ENCODE results near the gene LHFPL4.
"Not testable (repeated sequence)": the region's sequence is repeated elsewhere in the genome, so short reads cannot be mapped to it uniquely, and the experiment has no call there.

Gene LHFPL4

GRCh38 chr3:9595877-9596276, 42.3 kb upstream of the LHFPL4 start:
- Histone ChIP-seq H3K27me3 (ENCODE audit: insufficient read depth, low read length, poor library complexity) (no peaks in the 10 kb centered on the region), H2BK120ac (ENCODE audit: low read depth, low read length) (no peak overlapping the region), H4K5ac (ENCODE audit: low read length) (no peak overlapping the region), H3K4ac (ENCODE audit: low read depth, low read length) (no peak overlapping the region), H3K56ac (ENCODE audit: low read length) (no peak overlapping the region), H3K23ac (ENCODE audit: low read length) (no peak overlapping the region), H2BK5ac (ENCODE audit: low read length) (no peak overlapping the region), H3K18ac (ENCODE audit: low read length) (no peak overlapping the region), H2BK15ac (replicated peaks; ENCODE audit: low read depth) (no peak overlapping the region), H3K9ac (ENCODE audit: low read length) (no peak overlapping the region), H3K27ac (ENCODE audit: low read depth, low read length) (no peak overlapping the region), H3K79me2 (ENCODE audit: control insufficient read depth, insufficient read depth, low read length) (no peaks in the 10 kb centered on the region), H3K4me2 (ENCODE audit: low read length) (no peak overlapping the region), H3K36me3 (ENCODE audit: control insufficient read depth, insufficient read depth, low read length) (no peaks in the 10 kb centered on the region), H3K4me3 (ENCODE audit: low read length) (no peak overlapping the region), H4K8ac (ENCODE audit: low read depth, low read length) (no peak overlapping the region), H3K4me1 (ENCODE audit: control insufficient read depth, low read depth, low read length) (no peaks in the 10 kb centered on the region), H3K79me1 (ENCODE audit: low read length) (no peaks in the 10 kb centered on the region), H2AK5ac (ENCODE audit: low read length) (no peak overlapping the region)
- DNase-seq = no peak

- DNase-seq; H3K23ac ChIP-seq (ENCODE audit: low read length); H2BK120ac ChIP-seq (ENCODE audit: low read depth, low read length); H3K56ac ChIP-seq (ENCODE audit: low read length); H3K27me3 ChIP-seq (ENCODE audit: insufficient read depth, low read length, poor library complexity); H3K4me1 ChIP-seq (ENCODE audit: control insufficient read depth, low read depth, low read length); H3K9ac ChIP-seq (ENCODE audit: low read length); H3K36me3 ChIP-seq (ENCODE audit: control insufficient read depth, insufficient read depth, low read length); H3K79me2 ChIP-seq (ENCODE audit: control insufficient read depth, insufficient read depth, low read length); H4K8ac ChIP-seq (ENCODE audit: low read depth, low read length); H3K79me1 ChIP-seq (ENCODE audit: low read length); H3K4me3 ChIP-seq (ENCODE audit: low read length); H2AK5ac ChIP-seq (ENCODE audit: low read length); H3K4me2 ChIP-seq (ENCODE audit: low read length); H3K27ac ChIP-seq (ENCODE audit: low read depth, low read length); H2BK15ac ChIP-seq (replicated peaks; ENCODE audit: low read depth); H3K18ac ChIP-seq (ENCODE audit: low read length); H3K4ac ChIP-seq (ENCODE audit: low read depth, low read length); H2BK5ac ChIP-seq (ENCODE audit: low read length); H4K5ac ChIP-seq (ENCODE audit: low read length): not testable (repeated sequence)
- WGBS (ENCODE audit: extremely low coverage, insufficient coverage, low lambda C conversion rate) = no CpG with 5 or more reads among the region's 28 CpGs
Observed at GRCh38 chr3:9591781-9592180, 38.2 kb upstream of the LHFPL4 start.

GRCh38 chr3:9590282-9590791, 36.7 kb upstream of the LHFPL4 start:
- no CpG with 5 or more reads among the region's 8 CpGs for WGBS (ENCODE audit: extremely low coverage, insufficient coverage, low lambda C conversion rate)
- H3K56ac ChIP-seq (ENCODE audit: low read length) = no peak overlapping the region
- no peak for DNase-seq

GRCh38 chr3:9583792-9584191, 30.2 kb upstream of the LHFPL4 start:
- H2BK5ac ChIP-seq (ENCODE audit: low read length) = no peak overlapping the region
- H3K36me3 ChIP-seq (ENCODE audit: control insufficient read depth, insufficient read depth, low read length) = no peaks in the 10 kb centered on the region
- DNase-seq = no peak
- no peak overlapping the region for H3K4ac ChIP-seq (ENCODE audit: low read depth, low read length)
- no peak overlapping the region for H2AK5ac ChIP-seq (ENCODE audit: low read length)
- H3K18ac ChIP-seq (ENCODE audit: low read length) = no peak overlapping the region
- peaks cover 2% of the 10 kb centered on the region for H3K4me1 ChIP-seq (ENCODE audit: control insufficient read depth, low read depth, low read length)
- no peak overlapping the region for H3K23ac ChIP-seq (ENCODE audit: low read length)
- H3K79me1 ChIP-seq (ENCODE audit: low read length) = no peaks in the 10 kb centered on the region
- H2BK15ac ChIP-seq (replicated peaks; ENCODE audit: low read depth) = no peak overlapping the region
- no peaks in the 10 kb centered on the region for H3K79me2 ChIP-seq (ENCODE audit: control insufficient read depth, insufficient read depth, low read length)
- no peak overlapping the region for H3K56ac ChIP-seq (ENCODE audit: low read length)
- no peak overlapping the region for H4K5ac ChIP-seq (ENCODE audit: low read length)
- H4K8ac ChIP-seq (ENCODE audit: low read depth, low read length) = no peak overlapping the region
- no peak overlapping the region for H3K4me3 ChIP-seq (ENCODE audit: low read length)
- H3K4me2 ChIP-seq (ENCODE audit: low read length) = no peak overlapping the region
- H2BK120ac ChIP-seq (ENCODE audit: low read depth, low read length) = no peak overlapping the region
- no peaks in the 10 kb centered on the region for H3K27me3 ChIP-seq (ENCODE audit: insufficient read depth, low read length, poor library complexity)
- no peak overlapping the region for H3K27ac ChIP-seq (ENCODE audit: low read depth, low read length)
- no peak overlapping the region for H3K9ac ChIP-seq (ENCODE audit: low read length)
- WGBS (ENCODE audit: extremely low coverage, insufficient coverage, low lambda C conversion rate) = no CpG with 5 or more reads among the region's 1 CpG

More at GRCh38 chr3:9590282-9590791, 36.7 kb upstream of the LHFPL4 start:
- H3K9ac ChIP-seq (ENCODE audit: low read length) = no peak overlapping the region
- no peak overlapping the region for H3K4me2 ChIP-seq (ENCODE audit: low read length)
- H3K27ac ChIP-seq (ENCODE audit: low read depth, low read length) = no peak overlapping the region
- no peaks in the 10 kb centered on the region for H3K4me1 ChIP-seq (ENCODE audit: control insufficient read depth, low read depth, low read length)
- H3K4ac ChIP-seq (ENCODE audit: low read depth, low read length) = no peak overlapping the region
- H3K27me3 ChIP-seq (ENCODE audit: insufficient read depth, low read length, poor library complexity) = no peaks in the 10 kb centered on the region
- no peak overlapping the region for H3K23ac ChIP-seq (ENCODE audit: low read length)
- no peaks in the 10 kb centered on the region for H3K79me1 ChIP-seq (ENCODE audit: low read length)
- no peak overlapping the region for H2BK120ac ChIP-seq (ENCODE audit: low read depth, low read length)
- H3K79me2 ChIP-seq (ENCODE audit: control insufficient read depth, insufficient read depth, low read length) = no peaks in the 10 kb centered on the region
- H3K4me3 ChIP-seq (ENCODE audit: low read length) = no peak overlapping the region
- no peak overlapping the region for H4K8ac ChIP-seq (ENCODE audit: low read depth, low read length)
- no peaks in the 10 kb centered on the region for H3K36me3 ChIP-seq (ENCODE audit: control insufficient read depth, insufficient read depth, low read length)
- no peak overlapping the region for H4K5ac ChIP-seq (ENCODE audit: low read length)
- no peak overlapping the region for H2BK5ac ChIP-seq (ENCODE audit: low read length)
- no peak overlapping the region for H2AK5ac ChIP-seq (ENCODE audit: low read length)
- H2BK15ac ChIP-seq (replicated peaks; ENCODE audit: low read depth) = no peak overlapping the region
- no peak overlapping the region for H3K18ac ChIP-seq (ENCODE audit: low read length)

GRCh38 chr3:9583371-9583770, 29.7 kb upstream of the LHFPL4 start:
- H4K5ac ChIP-seq (ENCODE audit: low read length) = no peak overlapping the region
- H4K8ac ChIP-seq (ENCODE audit: low read depth, low read length) = no peak overlapping the region
- no peak overlapping the region for H3K4me2 ChIP-seq (ENCODE audit: low read length)
- no peak overlapping the region for H3K18ac ChIP-seq (ENCODE audit: low read length)
- no peak overlapping the region for H3K27ac ChIP-seq (ENCODE audit: low read depth, low read length)
- H3K36me3 ChIP-seq (ENCODE audit: control insufficient read depth, insufficient read depth, low read length) = no peaks in the 10 kb centered on the region
- no peak overlapping the region for H2BK5ac ChIP-seq (ENCODE audit: low read length)
- no peaks in the 10 kb centered on the region for H3K27me3 ChIP-seq (ENCODE audit: insufficient read depth, low read length, poor library complexity)
- H2AK5ac ChIP-seq (ENCODE audit: low read length) = no peak overlapping the region
- H2BK120ac ChIP-seq (ENCODE audit: low read depth, low read length) = no peak overlapping the region
- no CpG with 5 or more reads among the region's 3 CpGs for WGBS (ENCODE audit: extremely low coverage, insufficient coverage, low lambda C conversion rate)
- H3K23ac ChIP-seq (ENCODE audit: low read length) = no peak overlapping the region
- H3K4ac ChIP-seq (ENCODE audit: low read depth, low read length) = no peak overlapping the region
- no peak overlapping the region for H2BK15ac ChIP-seq (replicated peaks; ENCODE audit: low read depth)
- DNase-seq = no peak
- no peak overlapping the region for H3K9ac ChIP-seq (ENCODE audit: low read length)
- H3K79me2 ChIP-seq (ENCODE audit: control insufficient read depth, insufficient read depth, low read length) = no peaks in the 10 kb centered on the region
- peaks cover 2% of the 10 kb centered on the region for H3K4me1 ChIP-seq (ENCODE audit: control insufficient read depth, low read depth, low read length)
- no peak overlapping the region for H3K4me3 ChIP-seq (ENCODE audit: low read length)
- H3K56ac ChIP-seq (ENCODE audit: low read length) = no peak overlapping the region
- H3K79me1 ChIP-seq (ENCODE audit: low read length) = no peaks in the 10 kb centered on the region

- no peak overlapping the region for H2BK15ac ChIP-seq (replicated peaks; ENCODE audit: low read depth)
- DNase-seq = peak; percentile 15
- no peak overlapping the region for H3K23ac ChIP-seq (ENCODE audit: low read length)
- H3K56ac ChIP-seq (ENCODE audit: low read length) = no peak overlapping the region
- H3K4me2 ChIP-seq (ENCODE audit: low read length) = no peak overlapping the region
- no peak overlapping the region for H3K18ac ChIP-seq (ENCODE audit: low read length)
- no peak overlapping the region for H3K4me3 ChIP-seq (ENCODE audit: low read length)
- no peak overlapping the region for H4K8ac ChIP-seq (ENCODE audit: low read depth, low read length)
- no peak overlapping the region for H3K9ac ChIP-seq (ENCODE audit: low read length)
- H2BK120ac ChIP-seq (ENCODE audit: low read depth, low read length) = no peak overlapping the region
- H3K27me3 ChIP-seq (ENCODE audit: insufficient read depth, low read length, poor library complexity) = no peaks in the 10 kb centered on the region
- H3K36me3 ChIP-seq (ENCODE audit: control insufficient read depth, insufficient read depth, low read length) = no peaks in the 10 kb centered on the region
- H3K4ac ChIP-seq (ENCODE audit: low read depth, low read length) = no peak overlapping the region
- H3K79me2 ChIP-seq (ENCODE audit: control insufficient read depth, insufficient read depth, low read length) = no peaks in the 10 kb centered on the region
- no peak overlapping the region for H2AK5ac ChIP-seq (ENCODE audit: low read length)
- WGBS (ENCODE audit: extremely low coverage, insufficient coverage, low lambda C conversion rate) = no CpG with 5 or more reads among the region's 3 CpGs
- peaks cover 2% of the 10 kb centered on the region for H3K4me1 ChIP-seq (ENCODE audit: control insufficient read depth, low read depth, low read length)
- no peak overlapping the region for H3K27ac ChIP-seq (ENCODE audit: low read depth, low read length)
- H3K79me1 ChIP-seq (ENCODE audit: low read length) = no peaks in the 10 kb centered on the region
- no peak overlapping the region for H2BK5ac ChIP-seq (ENCODE audit: low read length)
- no peak overlapping the region for H4K5ac ChIP-seq (ENCODE audit: low read length)
Observed at GRCh38 chr3:9582332-9582731, 28.7 kb upstream of the LHFPL4 start.
